Lung microvascular endothelial cell (primary cell): Measurements from ENCODE around the gene ANKS3. TPM values are rescaled to one million over a fixed set of nuclear protein-coding genes. Genes with fewer than 3 reads are reported as not detected.

Source experiments
- DNase-seq, 2 donors: peaks; one replicate each; pipeline versions ENCODE4 v3.0.0 to v3.0.0-alpha.2; 2010; ENCODE audit warnings: low read depth in 2 of 2
- total RNA-seq: library from RNA; depleted of rRNA; stranded (reverse); fragments of >200 nt; gene quantifications from 2 replicates; pipeline ENCODE4 v1.2.1, GENCODE V29; 2014

Gene ANKS3
- total RNA-seq, 1 donor from 2014 or later: 21.2 TPM

DNA sequence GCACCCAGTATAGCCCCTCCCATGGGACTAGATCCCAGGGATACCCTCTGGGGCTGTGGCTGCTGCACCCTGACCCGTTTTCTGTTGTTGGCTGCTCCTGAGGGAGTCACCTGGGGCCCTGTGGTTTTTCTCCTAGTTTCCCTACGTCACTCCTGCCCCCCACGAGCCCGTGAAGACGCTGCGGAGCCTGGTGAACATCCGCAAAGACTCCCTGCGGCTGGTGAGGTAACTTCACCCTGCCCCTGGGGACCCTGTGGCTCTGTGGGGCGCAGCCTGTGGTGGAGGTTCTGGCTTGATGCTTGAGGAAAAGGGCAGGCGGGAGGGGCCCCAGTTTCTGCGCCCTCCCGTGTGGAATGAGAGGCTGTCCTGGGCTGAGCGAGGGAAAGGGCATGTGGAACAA lies 82.2 kb downstream of the ANKS3 start:
- no peak for DNase-seq

DNA sequence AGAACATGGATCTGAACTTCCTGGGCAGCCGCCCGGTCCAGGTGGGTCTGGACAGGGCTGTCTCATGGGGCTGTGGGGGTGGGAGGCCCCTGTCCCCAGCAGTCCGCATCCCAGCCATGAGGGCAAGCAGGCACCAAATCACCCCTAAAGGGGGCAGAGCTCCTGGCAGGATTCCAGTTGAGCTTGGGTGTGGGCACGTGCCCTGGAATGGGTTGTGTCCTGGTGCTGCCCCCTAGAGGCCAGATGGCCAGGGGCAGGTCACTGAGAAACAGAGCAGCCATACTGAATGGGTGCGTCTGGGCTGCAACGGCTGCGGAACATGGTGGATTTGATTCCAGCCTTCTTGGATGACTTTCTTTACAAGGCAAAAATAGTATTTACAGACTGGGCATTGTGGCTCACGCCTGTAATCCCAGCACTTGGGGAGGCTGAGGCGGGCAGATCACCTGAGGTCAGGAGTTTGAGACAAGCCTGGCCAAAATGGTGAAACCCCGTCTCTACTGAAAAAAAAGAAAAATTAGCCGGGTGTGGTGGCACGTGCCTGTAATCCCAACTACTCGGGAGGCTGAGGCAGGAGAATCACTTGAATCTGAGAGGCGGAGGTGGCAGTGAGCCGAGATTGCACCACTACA lies 83.5 kb downstream of the ANKS3 start:
- DNase-seq: peak; percentile 52 to 72

DNA sequence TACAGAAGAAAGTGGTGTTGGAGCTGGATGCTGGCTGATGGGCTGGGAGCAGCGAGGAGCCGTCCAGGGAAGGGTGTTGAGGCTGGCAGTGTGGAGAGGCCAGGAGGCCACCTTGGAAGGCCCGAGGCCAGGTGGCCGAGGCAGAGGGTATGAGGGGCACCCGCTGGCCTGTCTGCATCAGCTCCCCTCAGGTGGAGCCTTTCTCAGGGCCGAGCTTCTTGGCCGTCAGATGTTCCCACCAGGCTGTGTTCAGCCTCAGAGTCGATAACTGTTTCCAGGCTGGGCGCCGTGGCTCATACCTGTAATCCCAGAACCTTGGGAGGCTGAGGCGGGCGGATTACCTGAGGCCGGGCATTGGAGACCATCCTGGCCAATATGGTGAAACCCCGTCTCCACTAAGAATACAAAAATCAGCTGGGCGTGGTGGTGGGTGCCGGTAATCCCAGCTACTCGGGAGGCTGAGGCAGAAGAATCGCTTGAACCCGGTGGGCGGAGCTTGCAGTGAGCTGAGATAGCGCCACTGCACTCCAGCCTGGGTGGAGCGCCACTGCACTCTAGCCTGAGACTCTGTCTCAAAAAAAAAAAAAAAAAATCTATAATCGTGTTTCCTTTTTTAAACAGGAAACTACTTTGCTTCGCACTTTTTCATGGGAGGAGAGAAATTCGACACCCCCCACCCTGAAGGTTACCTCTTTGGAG lies 84.2 kb downstream of the ANKS3 start:
- DNase-seq: no peak

DNA sequence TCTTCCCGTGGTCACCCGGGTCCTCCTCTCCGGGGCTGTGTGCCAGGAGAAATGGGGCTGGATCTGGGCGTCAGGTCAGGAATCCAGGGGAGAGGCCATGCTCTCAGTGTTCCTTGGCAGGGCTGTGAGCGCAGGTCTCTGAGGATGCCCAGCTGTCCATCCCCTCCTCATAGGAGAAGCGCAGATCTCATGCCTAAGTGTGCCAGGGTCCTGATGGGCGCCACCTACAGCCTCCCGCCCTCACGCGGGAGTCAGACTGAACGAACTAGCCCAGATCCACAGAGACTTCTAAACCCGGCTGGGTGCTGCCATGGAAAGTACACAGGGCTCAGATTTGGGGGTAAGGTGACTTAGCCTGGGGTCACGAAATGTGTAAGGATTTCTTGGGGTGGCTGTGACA lies 85.2 kb downstream of the ANKS3 start:
- DNase-seq: no peak

DNA sequence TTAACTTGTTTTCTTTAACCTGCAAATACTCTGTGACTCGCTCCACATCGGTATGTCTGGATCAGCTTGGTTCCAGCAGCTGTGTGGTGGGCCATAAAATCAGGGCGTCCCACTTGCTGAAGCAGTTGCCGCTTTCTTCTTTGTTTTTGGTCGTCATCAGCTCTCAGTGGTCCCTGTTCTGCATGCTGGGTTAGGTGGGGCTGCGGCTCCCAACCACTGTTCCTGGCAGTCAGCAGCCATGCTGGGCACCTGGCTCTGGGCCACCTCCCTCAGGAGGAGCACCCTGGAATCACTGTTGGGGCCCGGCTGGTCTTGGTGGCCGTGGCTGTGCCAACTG lies 86.5 kb downstream of the ANKS3 start:
- DNase-seq: no peak

DNA sequence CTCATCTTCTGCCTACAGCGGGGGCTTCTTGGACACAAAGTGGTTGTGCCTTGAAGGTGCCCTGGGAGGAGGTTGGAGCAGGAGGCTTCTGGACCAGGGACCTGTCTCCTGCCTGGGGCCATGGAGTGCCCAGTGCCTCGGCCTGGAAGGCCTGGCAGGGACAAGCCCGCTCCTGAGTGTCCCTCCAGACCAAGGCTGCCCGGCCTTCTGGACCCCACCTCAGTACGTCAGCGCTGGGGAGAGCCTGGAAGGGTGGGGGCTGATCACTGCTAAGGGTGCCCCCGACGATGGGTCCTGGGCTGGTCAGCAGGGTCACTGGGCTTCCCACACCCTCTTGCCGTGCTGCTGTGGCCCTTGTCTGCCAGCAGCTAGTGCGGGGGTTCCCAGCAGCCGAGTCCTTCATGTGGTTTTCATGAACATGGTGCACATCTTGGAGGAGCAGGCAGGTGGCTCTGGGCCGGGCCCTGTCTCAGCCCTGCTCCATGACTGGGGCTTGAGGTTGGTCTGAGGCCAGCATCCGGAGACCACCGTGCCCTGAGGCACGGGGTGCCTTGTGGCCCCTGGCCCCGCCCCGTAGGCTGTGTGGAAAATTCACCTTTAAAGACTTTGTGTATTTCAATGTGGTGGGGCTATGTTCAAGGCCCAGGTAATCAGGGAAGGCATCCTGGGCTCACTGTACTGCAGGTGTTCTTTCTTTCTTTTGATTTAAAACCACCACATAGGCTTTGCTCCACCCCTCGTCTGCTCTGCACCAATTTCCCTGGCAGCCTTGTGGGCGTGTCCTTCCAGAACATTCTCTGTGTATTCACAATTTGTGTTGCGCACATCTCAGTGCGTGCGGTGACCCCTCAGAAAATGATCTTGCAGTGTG lies 87.1 kb downstream of the ANKS3 start:
- DNase-seq: no peak

Other genes starting within 250 kb of the ANKS3 start
- 5.7 and 6.0 TPM in 2 replicates for gene CDIP1, start 195.5 kb downstream of the ANKS3 start, total RNA-seq
- under 0.01 TPM in 1 of 2 replicates, not detected in the other for gene C16orf96, start 177.9 kb downstream of the ANKS3 start, total RNA-seq
- 3.9 and 4.4 TPM in 2 replicates for gene UBALD1, start 119.4 kb downstream of the ANKS3 start, total RNA-seq
- 15.7 and 18.3 TPM in 2 replicates for gene MGRN1, start 109.4 kb downstream of the ANKS3 start, total RNA-seq
- 22.0 and 31.2 TPM in 2 replicates for gene NUDT16L1, start 40.7 kb downstream of the ANKS3 start, total RNA-seq
- 0.22 and 0.40 TPM in 2 replicates for gene DNAAF8, start 266 bp upstream of the ANKS3 start, total RNA-seq
- 3.7 and 6.2 TPM in 2 replicates for gene ZNF500, start 32.9 kb upstream of the ANKS3 start, total RNA-seq
- not detected in 2 replicates for gene SEPTIN12, start 54.1 kb upstream of the ANKS3 start, total RNA-seq
- gene SMIM22, start 61.1 kb upstream of the ANKS3 start, total RNA-seq: not detected in 2 replicates
- gene ROGDI, start 68.4 kb upstream of the ANKS3 start, total RNA-seq: 22.0 and 33.3 TPM in 2 replicates
- 36.4 and 47.8 TPM in 2 replicates for gene GLYR1, start 113.0 kb upstream of the ANKS3 start, total RNA-seq
- gene UBN1, start 113.2 kb upstream of the ANKS3 start, total RNA-seq: 16.3 and 23.8 TPM in 2 replicates
- gene PPL, start 202.9 kb upstream of the ANKS3 start, total RNA-seq: 2.4 and 5.4 TPM in 2 replicates
- gene SEC14L5, start 224.1 kb upstream of the ANKS3 start, total RNA-seq: under 0.01 TPM in 1 of 2 replicates, not detected in the other